ENCODE results near the gene AKAP11.

Gene AKAP11

DNA sequence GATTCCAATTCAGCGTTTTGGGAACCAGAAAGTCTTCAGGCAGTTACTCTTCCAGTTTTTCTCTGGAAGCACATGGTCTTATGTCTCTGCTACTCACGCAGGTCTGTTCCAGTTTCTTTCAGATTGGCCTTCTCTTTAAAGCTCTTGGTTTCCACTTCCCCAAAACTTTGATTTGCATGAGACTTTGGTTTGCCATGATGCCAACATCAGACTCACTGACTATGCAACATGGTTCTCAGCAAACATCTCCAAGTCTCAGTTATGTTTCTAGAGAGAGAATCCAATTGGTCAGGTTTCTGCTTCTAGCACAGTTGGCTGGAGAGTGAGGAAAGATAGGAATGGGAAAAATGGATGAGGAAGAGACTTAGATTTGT is 3.1 kb downstream of the AKAP11 start:
- Mint-ChIP-seq H3K27ac (peak overlapping the region; percentile 4 to 23 (median 16)), H3K27me3 (ENCODE audit: low read depth) (no peaks in the 10 kb centered on the region)

GRCh38 chr13:42275506-42275905 is 3.6 kb downstream of the AKAP11 start:
- Mint-ChIP-seq H3K4me1 (peaks cover 40% of the 10 kb centered on the region), H3K27ac (peak overlapping the region in 1 of 3 experiments; percentile 16), H3K27me3 (ENCODE audit: low read depth) (no peaks in the 10 kb centered on the region), H3K9me3 (peaks cover 8% of the 10 kb centered on the region), H3K36me3 (ENCODE audit: low read depth) (peaks cover 7% of the 10 kb centered on the region), H3K4me3 (peak overlapping the region in 1 of 3 experiments; percentile 25)
- TF ChIP-seq CTCF (IDR thresholded peaks at IDR 0.05; ENCODE audit: unreplicated experiment in 3 of 3) = no peak

More for the DNA sequence above, 3.1 kb downstream of the AKAP11 start:
- Mint-ChIP-seq H3K9me3 (peaks cover 12% of the 10 kb centered on the region), H3K4me1 (peaks cover 45% of the 10 kb centered on the region), H3K36me3 (ENCODE audit: low read depth) (peaks cover 11% of the 10 kb centered on the region), H3K4me3 (peak overlapping the region in 2 of 3 experiments; percentile 41 to 45)
- no peak for TF ChIP-seq CTCF (IDR thresholded peaks at IDR 0.05; ENCODE audit: unreplicated experiment in 3 of 3)

- H3K36me3 Mint-ChIP-seq (ENCODE audit: low read depth) = no peaks in the 10 kb centered on the region
- H3K4me3 Mint-ChIP-seq = no peak overlapping the region
- H3K4me1 Mint-ChIP-seq = peaks cover 31% of the 10 kb centered on the region
- H3K27me3 Mint-ChIP-seq (ENCODE audit: low read depth) = no peaks in the 10 kb centered on the region
- H3K9me3 Mint-ChIP-seq = no peaks in the 10 kb centered on the region
- no peak for TF ChIP-seq CTCF (IDR thresholded peaks at IDR 0.05; ENCODE audit: unreplicated experiment in 3 of 3)
- H3K27ac Mint-ChIP-seq = no peak overlapping the region
These were observed 4.7 kb downstream of the AKAP11 start for GRCh38 chr13:42276683-42277082.

- Mint-ChIP-seq H3K9me3 (no peaks in the 10 kb centered on the region), H3K27me3 (ENCODE audit: low read depth) (no peaks in the 10 kb centered on the region), H3K4me1 (peaks cover 30% of the 10 kb centered on the region), H3K4me3 (no peak overlapping the region), H3K27ac (no peak overlapping the region), H3K36me3 (ENCODE audit: low read depth) (no peaks in the 10 kb centered on the region)
- no peak for TF ChIP-seq CTCF (IDR thresholded peaks at IDR 0.05; ENCODE audit: unreplicated experiment in 3 of 3)
These were observed 5.8 kb downstream of the AKAP11 start for GRCh38 chr13:42277618-42278276.

DNA sequence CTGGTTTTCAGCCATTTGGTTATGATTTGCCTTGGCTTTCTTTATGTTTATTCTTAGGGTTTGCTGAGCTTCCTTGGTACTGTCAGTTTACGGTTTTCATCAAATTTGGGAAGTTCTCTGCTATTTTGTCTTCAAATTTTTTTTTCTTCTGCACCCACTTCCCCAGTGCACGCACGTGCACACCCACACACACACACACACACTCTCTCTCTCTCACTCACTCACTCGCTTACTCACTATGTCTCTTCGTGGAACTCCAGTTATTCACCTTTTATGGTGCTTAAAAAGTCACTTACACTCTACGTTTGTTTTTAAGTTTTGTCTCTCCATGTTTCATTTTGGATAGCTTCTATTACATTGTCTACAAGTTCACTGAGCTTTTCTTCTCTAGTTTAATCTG is 7.1 kb downstream of the AKAP11 start:
- peaks cover 22% of the 10 kb centered on the region for H3K4me1 Mint-ChIP-seq
- no peaks in the 10 kb centered on the region for H3K27me3 Mint-ChIP-seq (ENCODE audit: low read depth)
- TF ChIP-seq CTCF (IDR thresholded peaks at IDR 0.05; ENCODE audit: unreplicated experiment in 3 of 3) = no peak
- no peaks in the 10 kb centered on the region for H3K36me3 Mint-ChIP-seq (ENCODE audit: low read depth)
- no peak overlapping the region for H3K27ac Mint-ChIP-seq
- H3K4me3 Mint-ChIP-seq = no peak overlapping the region
- H3K9me3 Mint-ChIP-seq = no peaks in the 10 kb centered on the region

GRCh38 chr13:42279986-42280385 is 8.0 kb downstream of the AKAP11 start:
- TF ChIP-seq CTCF (IDR thresholded peaks at IDR 0.05; ENCODE audit: unreplicated experiment in 3 of 3) = no peak
- Mint-ChIP-seq H3K36me3 (ENCODE audit: low read depth) (no peaks in the 10 kb centered on the region), H3K27me3 (ENCODE audit: low read depth) (no peaks in the 10 kb centered on the region), H3K4me1 (peaks cover 16% of the 10 kb centered on the region), H3K9me3 (no peaks in the 10 kb centered on the region), H3K4me3 (no peak overlapping the region), H3K27ac (no peak overlapping the region)
